ENCODE data around the gene USP40. TPM values are rescaled to one million over a fixed set of nuclear protein-coding genes. Genes with fewer than 3 reads are reported as not detected.

The USP40 gene
- total and polyA plus RNA-seq, 2 of the 8 experiments (the other 6 are each of a cell fraction or from before 2014, with no cell fraction given), result 12.0 to 15.7 TPM

GRCh38 chr2:233433794-233434193, 132.8 kb downstream of the USP40 start:
- H2BK12ac ChIP-seq (ENCODE audit: low read depth, low read length), result no peak overlapping the region
- H4K8ac ChIP-seq (ENCODE audit: extremely low read depth, insufficient read depth, low read length), result no peak overlapping the region
- no peaks in the 10 kb centered on the region; the same call in 1 of the 2 replicates for H3K23me2 ChIP-seq (ENCODE audit: low read depth, low read length)
- no peak overlapping the region for H3K9ac ChIP-seq (replicated peaks in 1 of 4; ENCODE audit: extremely low read depth in 1 of 4, low read depth in 3 of 4, low read length in 3 of 4)
- no peak overlapping the region for H4K91ac ChIP-seq (replicated peaks; ENCODE audit: insufficient read length, low read length)
- no peak overlapping the region for H3K18ac ChIP-seq (ENCODE audit: extremely low read depth, low read length)
- no peak overlapping the region for H2AK5ac ChIP-seq (ENCODE audit: low read depth, low read length)
- DNase-seq (ENCODE audit: low read depth in 1 of 2, low spot score in 2 of 2) (no peak), FAIRE-seq (no peak)
- H2BK120ac ChIP-seq (replicated peaks; ENCODE audit: low read depth, low read length), result no peak overlapping the region
- no peak overlapping the region for H2BK20ac ChIP-seq (ENCODE audit: low read length)
- no peak overlapping the region for H3K4me2 ChIP-seq (ENCODE audit: insufficient read depth in 1 of 2, low read depth in 2 of 2, low read length in 2 of 2)
- 100% methylated on average over 1 of the region's 1 CpG; no CpG with 5 or more reads in 1 of the 2 experiments for WGBS, 2 experiments (ENCODE audit: extremely low coverage in 1 of 2, insufficient coverage in 1 of 2, insufficient read length in 1 of 2, insufficient replicate concordance in 2 of 2, low coverage in 1 of 2, low lambda C conversion rate in 2 of 2, missing lambda C conversion rate in 1 of 2)
- H3K4ac ChIP-seq (replicated peaks; ENCODE audit: insufficient read length, low read depth, low read length), result no peak overlapping the region
- H3K27ac ChIP-seq (ENCODE audit: low read depth, low read length), result no peak overlapping the region
- no peak overlapping the region for H2BK15ac ChIP-seq (ENCODE audit: low read length)
- H3K79me2 ChIP-seq (ENCODE audit: control insufficient read depth in 1 of 2, insufficient read depth in 2 of 2, low read length in 2 of 2), result no peaks in the 10 kb centered on the region
- ChIA-PET CTCF (ENCODE audit: partially characterized antibody) (interaction anchor here (0.5 to 2.5 kb wide), 4 partner anchors 10 to 50 kb away, joined by 3 to 11 read pairs (median 8); no protein-coding TSS in a partner anchor), POLR2A (ENCODE audit: partially characterized antibody) (no interaction called here)
- no peaks in the 10 kb centered on the region for H3K79me1 ChIP-seq (ENCODE audit: low read depth, low read length)
- H3K9me3 ChIP-seq (ENCODE audit: insufficient read depth in 2 of 2, low read depth in 1 of 2, low read length in 1 of 2), result no peaks in the 10 kb centered on the region
- no peak overlapping the region for H2AFZ ChIP-seq (ENCODE audit: low read length)
- H3K4me1 ChIP-seq (replicated peaks in 1 of 4; ENCODE audit: control insufficient read depth in 3 of 4, insufficient read depth in 4 of 4, low read length in 3 of 4), result no peaks in the 10 kb centered on the region
- H3K4me3 ChIP-seq (ENCODE audit: extremely low read depth in 1 of 4, insufficient read depth in 2 of 4, low read depth in 3 of 4, low read length in 4 of 4), result no peak overlapping the region
- H4K20me1 ChIP-seq (replicated peaks in 1 of 2; ENCODE audit: control insufficient read depth in 1 of 2, insufficient read depth in 2 of 2, low read length in 2 of 2), result peaks cover 0 to 5% of the 10 kb centered on the region in 2 experiments
- H3K23ac ChIP-seq (ENCODE audit: insufficient read length), result no peak overlapping the region
- no peak overlapping the region for H3K56ac ChIP-seq (replicated peaks; ENCODE audit: insufficient read length, low read depth, low read length)
- no peak overlapping the region for H3K14ac ChIP-seq (ENCODE audit: insufficient read length)
- H3K27me3 ChIP-seq (replicated peaks in 1 of 4; ENCODE audit: control insufficient read depth in 3 of 4, extremely low read depth in 1 of 4, insufficient read depth in 3 of 4, low read length in 3 of 4), result no peaks in the 10 kb centered on the region
- H3K36me3 ChIP-seq (ENCODE audit: control insufficient read depth in 2 of 4, insufficient read depth in 4 of 4, low read length in 3 of 4), result no peaks in the 10 kb centered on the region; a peak in 2 of 8 replicates
- no peak overlapping the region for H4K5ac ChIP-seq (ENCODE audit: insufficient read length, low read depth, low read length)
- H2BK5ac ChIP-seq (ENCODE audit: low read depth, low read length), result no peak overlapping the region
- no peak for TF ChIP-seq ATF3 (IDR thresholded peaks at IDR 0.05; ENCODE audit: insufficient read depth, low read depth, low read length)
- TF ChIP-seq TAF7 (optimal IDR thresholded peaks at IDR 0.05; ENCODE audit: borderline replicate concordance, low read depth, low read length), result no peak
- no peak for TF ChIP-seq HDAC2 (IDR thresholded peaks at IDR 0.05; ENCODE audit: borderline replicate concordance in 1 of 2, low read depth in 2 of 2, low read length in 2 of 2)
- no peak for TF ChIP-seq JUND (IDR thresholded peaks at IDR 0.05; ENCODE audit: low read length)
- TF ChIP-seq SIX5 (IDR thresholded peaks at IDR 0.05; ENCODE audit: low read depth, low read length), result no peak
- TF ChIP-seq CTCF (IDR thresholded peaks at IDR 0.05; ENCODE audit: control extremely low read depth in 1 of 3, insufficient read depth in 1 of 3, low read depth in 1 of 3, low read length in 3 of 3), result no peak
